IPS DF 6.9 (cell line): ENCODE results near the gene DSE.

Experiments
- DNase-seq: peaks from one replicate; pipeline ENCODE4 v3.0.0-alpha.2; 2013; ENCODE audit warnings: low read depth, low spot score
- H3K27ac ChIP-seq: one replicate; pipeline ENCODE4 v1.5.1; 2013; ENCODE audit warnings: low read length, control low read depth
- H3K27me3 ChIP-seq: 2 replicates; pipeline ENCODE4 v1.6.1; 2013; ENCODE audit warnings: mild to moderate bottlenecking, low read length; ENCODE audit not compliant: control insufficient read depth, insufficient read depth
- H3K36me3 ChIP-seq: 2 replicates; pipeline ENCODE4 v1.6.1; 2013; ENCODE audit warnings: low read length; ENCODE audit not compliant: control insufficient read depth, insufficient read depth
- H3K4me1 ChIP-seq: 2 replicates; pipeline ENCODE4 v1.6.1; 2013; ENCODE audit warnings: low read length; ENCODE audit not compliant: control insufficient read depth, insufficient read depth
- H3K4me3 ChIP-seq: 2 replicates; pipeline ENCODE4 v1.5.1; 2013; ENCODE audit warnings: mild to moderate bottlenecking, low read length
- H3K9me3 ChIP-seq: 2 replicates; pipeline ENCODE4 v1.6.1; 2013; ENCODE audit warnings: low read length, inconsistent platforms; ENCODE audit not compliant: control insufficient read depth, insufficient read depth
- WGBS: extraction: QIAGEN DNeasy Blood & Tissue Kit; methylation state at CpG from one replicate; pipeline ENCODE4 v1.1.7; 2013; ENCODE audit warnings: mixed read lengths, missing lambda C conversion rate; ENCODE audit not compliant: insufficient read length, insufficient coverage; 5-methylcytosine and 5-hydroxymethylcytosine counted together

DSE gene

DNA sequence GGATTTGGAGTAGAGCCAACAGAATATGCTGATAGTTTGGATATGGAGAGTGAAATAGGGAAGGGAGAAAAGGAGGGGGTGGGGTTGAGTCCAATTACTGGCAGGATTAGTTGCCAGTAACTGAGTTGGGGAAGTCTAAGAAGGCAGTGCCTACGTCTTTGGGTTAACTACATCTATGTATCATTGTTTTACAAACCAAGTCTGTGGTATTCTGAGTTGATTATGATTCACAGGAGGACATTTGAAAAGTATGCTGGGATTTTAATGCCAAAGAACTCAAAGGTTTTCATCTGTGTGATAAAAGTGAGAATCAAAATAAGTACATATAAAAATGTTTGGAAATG, 14.7 kb downstream of the DSE start:
- no CpG with 5 or more reads among the region's 1 CpG for WGBS
- Histone ChIP-seq H3K4me1 (peaks cover 5% of the 10 kb centered on the region), H3K4me3 (no peak overlapping the region), H3K9me3 (no peaks in the 10 kb centered on the region), H3K27ac (no peak overlapping the region), H3K27me3 (no peaks in the 10 kb centered on the region), H3K36me3 (no peaks in the 10 kb centered on the region)
- no peak for DNase-seq

DNA sequence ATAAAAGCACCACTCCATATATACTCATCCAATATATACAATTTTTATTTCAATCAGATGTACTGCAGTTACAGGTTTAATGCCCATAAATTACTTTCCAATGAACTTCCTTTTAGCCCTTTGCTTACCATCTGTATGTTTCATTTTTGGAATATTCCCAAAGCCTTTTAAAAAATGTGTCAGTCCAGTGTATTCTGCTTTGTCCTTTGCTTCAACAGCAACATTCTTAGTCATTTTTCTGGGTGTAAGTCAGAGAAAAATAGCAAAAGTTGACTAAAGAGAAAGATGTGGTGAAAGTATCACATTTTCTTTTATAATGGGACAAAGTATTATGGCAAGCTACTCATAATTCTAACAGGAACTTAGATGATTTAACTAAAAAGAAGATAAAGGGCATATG, 15.2 kb downstream of the DSE start:
- H3K4me3 ChIP-seq = no peak overlapping the region
- no peaks in the 10 kb centered on the region for H3K9me3 ChIP-seq
- peaks cover 5% of the 10 kb centered on the region for H3K4me1 ChIP-seq
- no peak for DNase-seq
- no peaks in the 10 kb centered on the region for H3K27me3 ChIP-seq
- no peak overlapping the region for H3K27ac ChIP-seq
- no peaks in the 10 kb centered on the region for H3K36me3 ChIP-seq

DNA sequence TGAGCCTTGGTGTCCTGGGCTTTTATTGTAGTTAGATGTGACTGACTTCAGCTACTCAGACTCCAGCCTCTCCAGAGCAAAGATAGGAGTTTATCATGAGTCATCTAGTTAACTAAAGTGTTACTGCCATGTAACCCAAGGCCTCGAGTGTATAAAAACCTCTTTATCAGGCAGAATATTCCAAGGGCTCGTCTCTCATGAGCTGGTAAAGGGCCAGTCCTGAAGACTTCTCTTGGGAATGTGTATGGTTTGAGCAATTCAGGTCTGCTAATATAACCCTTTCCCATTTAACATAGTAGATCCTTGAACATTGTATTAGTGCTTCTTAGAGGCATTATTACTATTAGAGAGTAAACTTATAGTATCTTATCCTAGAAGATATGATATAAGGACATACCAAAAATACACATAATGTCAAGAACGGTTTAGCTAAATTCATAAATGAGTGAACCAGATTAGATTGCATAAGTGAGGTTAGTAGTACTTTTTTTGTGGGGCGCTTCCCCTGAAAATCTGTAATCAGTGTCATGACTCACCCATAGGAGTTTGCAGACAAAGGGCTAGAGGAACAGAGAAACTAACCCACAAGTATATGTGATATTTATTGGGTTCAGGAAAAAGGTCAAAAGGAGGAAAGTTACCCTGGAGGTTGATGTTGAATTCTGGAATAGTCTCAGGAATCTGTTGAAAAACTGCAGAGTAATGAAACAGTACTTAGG, 16.0 kb downstream of the DSE start:
- H3K4me1 ChIP-seq = peaks cover 5% of the 10 kb centered on the region
- no peaks in the 10 kb centered on the region for H3K9me3 ChIP-seq
- H3K4me3 ChIP-seq = no peak overlapping the region
- no peaks in the 10 kb centered on the region for H3K27me3 ChIP-seq
- H3K27ac ChIP-seq = no peak overlapping the region
- no CpG with 5 or more reads among the region's 4 CpGs for WGBS
- no peak for DNase-seq
- H3K36me3 ChIP-seq = no peaks in the 10 kb centered on the region

DNA sequence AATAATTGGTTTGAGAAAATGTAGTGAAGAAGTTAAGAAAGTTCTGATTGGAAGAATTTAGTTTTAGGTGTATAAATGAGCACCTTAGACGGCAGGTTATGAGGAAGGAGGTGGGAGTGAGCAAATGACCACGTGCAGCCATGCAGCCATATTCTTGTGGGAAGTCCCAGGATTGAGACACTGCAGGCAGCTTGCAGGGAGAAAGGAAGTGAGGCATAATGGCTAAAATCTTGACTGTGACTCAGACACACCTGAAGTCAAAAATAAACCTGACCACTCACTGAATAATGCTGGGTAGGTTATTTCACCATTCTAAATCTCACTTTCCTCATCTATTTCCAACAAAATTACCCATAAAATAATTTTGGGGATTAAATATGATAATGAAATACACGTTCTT, 16.6 kb downstream of the DSE start:
- H3K4me1 ChIP-seq = peaks cover 5% of the 10 kb centered on the region
- H3K27ac ChIP-seq = no peak overlapping the region
- 100% methylated on average over 1 of the region's 3 CpGs for WGBS

DNA sequence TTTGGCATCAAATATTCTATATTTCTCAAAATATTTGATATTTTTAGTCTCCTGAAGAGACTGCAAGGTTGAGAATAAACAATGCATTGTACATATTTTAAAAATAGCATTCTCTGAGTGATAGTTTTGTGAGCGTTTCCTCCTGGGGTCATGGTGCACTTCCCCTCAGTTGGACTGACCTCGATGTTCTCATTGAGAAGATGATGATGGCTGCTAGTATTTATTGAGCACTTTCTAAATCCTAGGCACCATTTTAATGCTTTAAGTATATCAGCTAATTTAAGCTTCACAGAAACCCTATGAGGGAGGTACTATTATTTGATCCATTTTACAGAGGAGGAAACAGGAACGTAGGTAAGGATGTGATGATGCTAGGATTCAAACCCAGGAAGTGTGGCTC, 18.2 kb downstream of the DSE start:
- no peak for DNase-seq

More for the DNA sequence above, 16.6 kb downstream of the DSE start:
- Histone ChIP-seq H3K9me3 (no peaks in the 10 kb centered on the region), H3K4me3 (no peak overlapping the region), H3K27me3 (no peaks in the 10 kb centered on the region), H3K36me3 (no peaks in the 10 kb centered on the region)
- no peak for DNase-seq

DNA sequence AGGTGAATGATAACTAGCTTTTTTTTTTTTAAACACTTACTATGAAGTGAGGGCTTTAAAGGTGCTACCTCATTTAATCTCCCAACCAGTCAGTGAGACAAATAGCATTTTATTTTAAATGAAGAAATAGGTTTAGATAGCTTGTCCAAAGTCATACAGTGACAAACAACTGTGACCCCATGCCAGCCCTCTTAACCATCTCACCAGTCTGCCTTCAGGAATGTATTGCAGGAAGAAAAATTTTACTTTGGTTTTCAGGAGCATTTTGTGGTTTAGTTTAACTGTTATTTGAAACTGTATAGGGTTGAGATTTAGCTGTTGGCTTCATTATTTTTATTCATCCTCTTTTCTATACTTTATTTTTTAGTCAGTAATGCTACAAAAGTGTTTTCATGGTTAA, 18.6 kb downstream of the DSE start:
- Histone ChIP-seq H3K27ac (no peak overlapping the region), H3K4me3 (no peak overlapping the region), H3K9me3 (no peaks in the 10 kb centered on the region), H3K27me3 (no peaks in the 10 kb centered on the region), H3K36me3 (no peaks in the 10 kb centered on the region), H3K4me1 (peaks cover 5% of the 10 kb centered on the region)
- no peak for DNase-seq

More for the DNA sequence above, 18.2 kb downstream of the DSE start:
- WGBS = no CpG with 5 or more reads among the region's 3 CpGs
- Histone ChIP-seq H3K27ac (no peak overlapping the region), H3K4me3 (no peak overlapping the region), H3K36me3 (no peaks in the 10 kb centered on the region), H3K27me3 (no peaks in the 10 kb centered on the region), H3K4me1 (peaks cover 5% of the 10 kb centered on the region), H3K9me3 (no peaks in the 10 kb centered on the region)

DNA sequence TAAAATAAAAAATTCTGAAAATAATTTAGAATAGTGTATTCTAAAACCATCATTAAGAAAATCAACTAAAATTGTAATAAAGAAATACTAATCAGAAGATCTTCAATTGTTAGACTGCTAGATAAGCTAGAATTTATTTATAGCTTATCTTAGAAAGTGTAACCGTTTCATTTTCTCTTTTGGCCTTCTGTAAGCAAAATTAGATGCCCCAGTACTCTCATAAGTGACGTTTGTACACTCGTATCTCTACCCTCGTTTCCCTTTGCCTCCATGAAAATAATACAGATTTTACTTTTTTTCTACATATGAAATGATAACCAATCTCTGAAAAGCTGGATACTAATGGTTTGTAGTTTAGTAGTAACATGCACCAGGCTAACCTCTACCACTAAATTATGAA, 19.8 kb downstream of the DSE start:
- H3K27ac ChIP-seq = no peak overlapping the region
- no peaks in the 10 kb centered on the region for H3K36me3 ChIP-seq
- WGBS = no CpG with 5 or more reads among the region's 4 CpGs
- no peaks in the 10 kb centered on the region for H3K4me1 ChIP-seq
- DNase-seq = no peak
- H3K4me3 ChIP-seq = no peak overlapping the region
- H3K9me3 ChIP-seq = no peaks in the 10 kb centered on the region
- H3K27me3 ChIP-seq = no peaks in the 10 kb centered on the region

DNA sequence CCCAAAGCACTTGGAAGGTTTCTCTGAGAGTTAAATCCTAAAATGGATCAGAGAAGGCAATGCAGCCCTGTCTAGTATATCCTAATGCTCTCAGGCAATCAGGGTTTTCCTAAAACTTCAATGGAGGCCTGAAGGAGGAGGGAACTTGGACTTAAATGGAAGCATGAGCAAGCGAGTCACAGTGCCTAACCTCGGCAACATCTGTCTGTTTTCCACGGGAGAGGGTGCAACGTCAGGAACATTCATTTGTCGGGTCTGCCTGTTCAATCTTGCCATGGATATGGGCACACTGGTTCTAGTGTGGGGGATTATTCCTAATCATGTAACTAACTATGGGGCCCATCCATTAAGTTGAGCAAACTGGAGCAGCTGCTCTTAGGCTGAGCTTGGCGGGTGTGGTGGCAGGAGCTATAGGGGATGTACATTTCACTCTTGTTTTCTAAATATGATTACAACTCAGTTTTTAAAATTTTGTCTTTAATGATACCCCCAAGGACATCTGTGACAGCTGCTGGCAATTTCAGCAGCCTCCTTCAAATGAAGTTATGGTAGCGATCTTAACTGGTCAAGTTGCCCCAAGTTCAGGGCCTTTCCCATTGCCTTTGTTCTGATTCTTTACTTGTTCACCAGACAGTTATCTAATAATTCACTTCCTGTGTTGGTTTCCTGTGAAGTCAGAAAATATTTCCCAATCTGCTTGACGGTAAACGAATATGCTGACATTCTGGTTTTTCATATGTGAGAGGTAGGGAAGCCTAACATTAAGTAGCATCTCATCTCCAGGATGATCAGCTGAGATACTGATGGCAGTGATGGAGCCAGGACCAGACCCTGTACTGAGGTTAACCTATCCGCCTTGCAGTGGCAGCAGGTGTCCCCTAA, 21.6 kb downstream of the DSE start:
- H3K36me3 ChIP-seq = no peaks in the 10 kb centered on the region
- no peaks in the 10 kb centered on the region for H3K27me3 ChIP-seq
- H3K4me3 ChIP-seq = no peak overlapping the region
- no peak for DNase-seq
- no peaks in the 10 kb centered on the region for H3K9me3 ChIP-seq
- WGBS = no CpG with 5 or more reads among the region's 10 CpGs
- H3K4me1 ChIP-seq = no peaks in the 10 kb centered on the region
- H3K27ac ChIP-seq = no peak overlapping the region

DNA sequence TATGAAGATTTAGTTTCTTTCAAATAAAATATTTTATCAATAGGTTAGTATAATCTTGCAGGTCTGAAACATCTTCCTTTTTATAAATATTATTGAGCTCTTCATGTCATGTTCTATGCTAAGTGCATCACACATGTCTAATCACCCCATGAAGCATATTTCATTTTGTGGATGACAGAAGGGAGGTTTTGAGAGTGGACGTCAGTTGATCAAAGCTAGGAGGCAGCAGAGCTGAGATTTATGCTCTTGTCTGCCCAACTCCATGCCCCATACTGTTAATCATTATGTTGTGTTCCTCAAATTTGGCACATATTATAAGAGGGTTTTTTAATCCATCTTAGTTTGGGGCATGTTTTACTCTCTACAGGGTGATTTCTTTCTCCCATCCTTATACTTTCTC, 22.7 kb downstream of the DSE start:
- Histone ChIP-seq H3K9me3 (no peaks in the 10 kb centered on the region), H3K27ac (no peak overlapping the region), H3K4me3 (no peak overlapping the region), H3K36me3 (no peaks in the 10 kb centered on the region), H3K4me1 (no peaks in the 10 kb centered on the region), H3K27me3 (no peaks in the 10 kb centered on the region)
- no CpG with 5 or more reads among the region's 1 CpG for WGBS
- no peak for DNase-seq

DNA sequence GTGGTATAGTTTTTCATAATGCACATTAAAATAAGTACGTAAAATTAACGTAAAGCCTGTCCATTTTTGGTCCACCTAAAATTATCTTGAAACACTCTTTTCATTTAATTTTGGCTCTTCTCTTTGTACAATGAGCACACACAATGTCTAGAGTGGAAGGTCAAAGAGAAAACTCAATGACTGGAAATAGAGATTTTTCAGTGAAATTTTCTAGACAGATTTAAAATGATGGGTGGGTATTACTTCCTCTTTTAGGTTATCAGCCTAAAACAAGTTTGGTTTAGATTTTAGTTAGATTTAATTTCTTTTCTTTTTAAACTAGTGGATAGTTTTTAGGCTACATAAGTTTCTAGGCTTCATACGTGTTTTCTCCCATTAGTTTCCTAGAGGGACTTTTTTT, 24.9 kb downstream of the DSE start:
- no peak overlapping the region for H3K27ac ChIP-seq
- no peak for DNase-seq
- no peaks in the 10 kb centered on the region for H3K27me3 ChIP-seq
- H3K36me3 ChIP-seq = no peaks in the 10 kb centered on the region
- no peaks in the 10 kb centered on the region for H3K9me3 ChIP-seq
- no peak overlapping the region for H3K4me3 ChIP-seq
- H3K4me1 ChIP-seq = no peaks in the 10 kb centered on the region
- no CpG with 5 or more reads among the region's 3 CpGs for WGBS

DNA sequence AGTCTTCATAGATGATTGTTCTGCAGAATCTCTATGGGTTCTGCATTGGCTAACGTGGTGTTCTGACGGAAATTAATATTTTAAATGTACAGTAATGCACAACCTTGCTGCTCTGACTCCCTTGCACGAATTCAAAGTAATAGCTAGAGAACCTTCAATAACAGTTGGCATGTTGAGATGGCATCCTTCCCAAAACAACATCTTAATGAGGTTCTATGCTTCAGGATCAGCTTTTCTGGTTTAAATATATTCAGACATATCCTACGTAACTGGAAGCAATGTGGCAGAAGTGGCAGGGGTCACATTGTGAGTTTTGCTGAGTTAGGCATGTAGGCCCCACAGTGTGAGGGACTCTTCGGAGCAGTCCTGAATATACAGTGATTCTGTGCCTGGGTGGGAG, 25.7 kb downstream of the DSE start:
- no peaks in the 10 kb centered on the region for H3K27me3 ChIP-seq
- no peaks in the 10 kb centered on the region for H3K9me3 ChIP-seq
- no peak overlapping the region for H3K27ac ChIP-seq
- H3K4me1 ChIP-seq = no peaks in the 10 kb centered on the region
- no peaks in the 10 kb centered on the region for H3K36me3 ChIP-seq
- no peak overlapping the region for H3K4me3 ChIP-seq
- WGBS = no CpG with 5 or more reads among the region's 5 CpGs
- DNase-seq = no peak
